ENCODE data around the gene STN1.

Gene STN1

GRCh38 chr10:103840740-103841070 is 77.3 kb downstream of the STN1 start:
- DNase-seq = no peak

GRCh38 chr10:103839872-103840739 is 77.9 kb downstream of the STN1 start:
- no peak for DNase-seq

GRCh38 chr10:103839519-103839871 is 78.5 kb downstream of the STN1 start:
- no peak for DNase-seq

GRCh38 chr10:103838862-103839518 is 79.0 kb downstream of the STN1 start:
- DNase-seq = no peak

DNA sequence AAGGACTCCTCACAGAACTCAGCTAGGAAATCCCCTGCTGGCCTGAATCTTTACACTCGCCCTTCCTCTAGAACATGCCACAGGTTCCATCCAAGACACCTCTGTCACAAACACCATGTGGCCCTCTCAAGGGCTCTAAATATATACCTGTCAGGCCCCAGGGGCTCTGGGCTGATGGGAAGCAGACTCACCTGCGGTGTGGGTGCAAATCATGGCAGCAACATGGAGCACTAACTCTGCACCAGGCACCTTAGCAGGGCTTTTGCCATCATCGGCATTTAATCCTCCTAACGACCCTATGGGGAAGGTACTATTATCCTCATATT is 80.0 kb downstream of the STN1 start:
- DNase-seq = no peak

- DNase-seq = no peak
Measured at GRCh38 chr10:103837370-103838069, 80.5 kb downstream of the STN1 start.

DNA sequence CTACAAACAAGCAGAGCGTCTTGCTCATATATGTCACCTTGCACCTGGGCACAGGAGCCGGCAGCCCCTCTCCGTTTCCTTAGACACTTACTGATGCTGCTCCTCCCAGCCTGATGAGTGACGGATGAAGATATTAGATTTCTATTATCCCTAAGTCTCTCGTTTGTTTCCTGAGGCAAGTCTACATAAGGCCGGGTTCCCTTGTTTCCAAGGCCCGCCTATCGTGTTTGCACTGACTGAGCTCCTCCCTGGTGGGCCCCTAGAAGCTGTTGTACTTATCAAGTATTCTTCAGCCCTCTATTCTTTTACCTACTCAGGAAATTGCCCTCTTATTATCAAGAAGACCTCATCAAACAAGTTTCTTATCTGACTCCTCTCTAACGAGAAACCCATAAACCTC is 81.1 kb downstream of the STN1 start:
- DNase-seq = no peak

GRCh38 chr10:103836273-103836672 is 81.7 kb downstream of the STN1 start:
- DNase-seq = no peak

DNA sequence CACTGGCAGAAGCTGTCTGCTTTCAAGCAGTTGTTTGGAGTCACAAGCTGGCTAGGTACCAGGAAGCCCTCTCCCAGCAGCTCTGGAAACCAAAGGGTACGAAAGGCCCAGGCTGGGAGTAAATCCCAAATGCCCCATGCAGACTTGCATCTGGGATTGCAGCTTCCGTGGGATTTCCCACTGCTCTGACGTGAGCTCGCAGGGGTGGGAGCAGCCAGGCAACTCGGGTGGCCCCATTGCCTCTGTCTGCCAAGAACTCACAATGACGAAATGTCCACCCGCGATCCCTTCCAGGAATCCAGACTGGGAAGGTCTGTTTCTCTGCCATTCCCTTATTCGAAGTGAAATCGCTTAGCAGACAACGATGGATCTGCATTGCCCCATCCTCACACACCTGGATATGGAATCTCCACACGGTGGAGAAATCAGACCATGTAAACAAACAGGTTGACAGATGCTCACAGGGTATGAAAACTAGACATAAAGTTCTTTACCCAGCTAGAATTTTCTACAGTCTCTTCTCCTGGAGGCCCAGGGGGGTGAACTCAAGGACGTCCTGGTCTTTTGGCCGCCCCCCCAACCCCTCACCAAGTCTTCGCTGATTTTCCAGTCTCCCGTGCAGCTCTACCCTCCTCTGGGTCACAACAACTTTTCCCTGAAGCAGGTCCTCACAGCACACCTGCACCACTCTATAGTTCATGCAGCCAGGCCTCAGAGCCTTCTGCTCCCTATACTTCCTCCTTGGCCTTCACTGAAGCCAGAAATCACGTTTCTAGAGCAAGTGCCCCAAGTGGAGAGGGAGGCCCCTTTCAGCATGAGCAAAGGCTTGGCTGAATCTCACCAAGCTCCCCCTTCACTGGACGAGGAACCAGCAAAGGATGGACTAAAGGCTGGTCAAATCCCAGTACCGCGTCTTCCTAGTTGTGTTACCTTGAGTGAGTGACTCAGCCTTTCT is 82.6 kb downstream of the STN1 start:
- no peak for DNase-seq

DNA sequence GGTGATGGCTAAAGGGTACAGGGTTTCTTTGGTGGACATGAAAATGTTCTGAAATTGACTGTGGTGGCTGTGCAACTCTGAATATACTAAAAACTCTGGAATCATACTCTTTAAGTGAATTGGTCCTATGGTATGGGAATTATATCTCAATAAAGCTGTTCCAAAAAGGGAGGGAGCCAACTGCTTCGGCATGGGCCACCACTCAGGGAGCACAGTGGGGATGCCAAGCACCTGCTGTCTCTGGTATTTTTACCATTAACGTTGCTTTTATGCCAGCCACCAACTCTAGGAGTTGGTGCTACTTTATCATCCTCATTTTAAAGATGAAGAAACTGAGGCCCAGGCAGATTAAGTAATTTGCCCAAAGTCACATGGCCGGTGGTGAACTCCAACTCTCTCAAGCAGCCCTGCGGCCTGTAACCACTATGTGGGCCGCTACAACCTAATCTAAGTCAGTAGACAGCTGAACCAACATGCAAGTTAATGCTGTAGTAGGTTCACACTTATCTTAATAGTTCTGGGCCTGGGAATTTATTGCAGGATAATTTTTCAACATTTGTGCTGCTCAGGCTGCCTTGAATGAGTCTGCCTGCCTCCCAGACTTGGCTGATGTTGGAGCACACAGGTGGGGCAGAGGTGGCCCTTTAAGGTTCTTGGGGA is 83.4 kb downstream of the STN1 start:
- DNase-seq = no peak

DNA sequence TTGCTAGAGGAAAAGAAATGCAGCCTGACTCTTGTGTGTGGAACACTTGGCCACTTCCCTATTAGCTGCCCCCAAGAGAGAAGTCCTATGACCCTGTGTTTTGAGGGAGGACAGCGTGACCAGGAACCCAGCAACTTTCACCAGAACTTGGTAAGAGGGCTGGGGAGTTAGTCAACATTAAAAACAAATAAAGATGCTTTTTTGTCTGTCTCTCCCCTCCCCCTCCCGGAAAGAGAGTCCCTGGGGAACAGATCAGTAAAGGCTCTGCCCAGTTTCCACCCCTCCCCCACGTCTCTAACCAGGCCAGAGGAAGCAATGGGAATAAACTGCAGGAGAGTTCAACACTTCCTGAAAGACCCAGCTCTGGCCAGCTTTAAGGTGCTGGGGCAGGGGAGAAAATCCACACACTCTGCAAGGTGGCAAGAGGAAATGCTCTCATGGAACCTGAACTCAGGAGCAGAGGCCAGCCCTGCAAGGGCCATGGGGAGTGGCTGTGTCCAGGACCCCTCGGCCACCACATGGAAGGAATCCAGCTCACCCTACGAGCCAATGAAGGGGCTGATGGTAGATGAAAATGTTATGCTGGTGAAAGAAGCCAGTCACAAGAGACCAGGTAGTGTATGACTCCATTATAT is 84.1 kb downstream of the STN1 start:
- no peak for DNase-seq

DNA sequence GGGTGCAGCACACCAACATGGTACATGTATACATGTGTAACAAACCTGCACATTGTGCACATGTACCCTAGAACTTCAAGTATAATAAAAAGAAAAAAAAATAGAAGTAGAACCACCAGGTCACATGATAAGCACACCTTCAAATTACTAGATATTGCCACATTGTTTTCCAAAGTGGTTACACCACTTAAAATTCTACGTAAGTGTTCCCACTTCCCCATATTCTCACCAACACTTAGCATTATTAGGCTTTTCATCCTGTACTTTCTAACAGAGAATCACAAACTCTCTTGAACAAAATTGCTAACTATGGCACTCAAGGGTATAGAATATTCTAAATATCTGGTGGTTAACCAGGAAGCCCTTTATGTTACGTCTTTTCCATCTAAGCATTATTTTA is 85.2 kb downstream of the STN1 start:
- no peak for DNase-seq

Measured in NCI-H1436 (cell line).